Measurements from ENCODE around the gene OR1S2.

DNA sequence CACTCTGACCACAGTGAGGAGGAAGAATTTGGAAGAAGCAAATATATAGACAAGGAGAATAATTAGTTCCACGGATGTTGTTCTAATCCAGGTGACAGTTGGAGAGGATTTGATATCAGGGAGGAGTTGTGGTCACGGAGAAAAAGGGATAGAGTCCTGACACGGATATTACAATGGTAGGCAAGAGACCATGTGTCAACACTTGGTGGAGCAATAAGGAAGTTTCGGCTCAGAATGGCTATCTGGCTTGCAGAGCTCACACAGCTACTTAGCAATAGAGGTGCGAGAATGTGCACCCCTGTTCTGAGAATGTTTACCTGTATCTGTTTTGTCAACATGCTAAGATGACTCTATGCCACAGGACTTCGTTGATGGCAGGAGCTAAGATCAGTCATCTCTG, 25.5 kb downstream of the OR1S2 start:
- TF ChIP-seq, protein P1, sequence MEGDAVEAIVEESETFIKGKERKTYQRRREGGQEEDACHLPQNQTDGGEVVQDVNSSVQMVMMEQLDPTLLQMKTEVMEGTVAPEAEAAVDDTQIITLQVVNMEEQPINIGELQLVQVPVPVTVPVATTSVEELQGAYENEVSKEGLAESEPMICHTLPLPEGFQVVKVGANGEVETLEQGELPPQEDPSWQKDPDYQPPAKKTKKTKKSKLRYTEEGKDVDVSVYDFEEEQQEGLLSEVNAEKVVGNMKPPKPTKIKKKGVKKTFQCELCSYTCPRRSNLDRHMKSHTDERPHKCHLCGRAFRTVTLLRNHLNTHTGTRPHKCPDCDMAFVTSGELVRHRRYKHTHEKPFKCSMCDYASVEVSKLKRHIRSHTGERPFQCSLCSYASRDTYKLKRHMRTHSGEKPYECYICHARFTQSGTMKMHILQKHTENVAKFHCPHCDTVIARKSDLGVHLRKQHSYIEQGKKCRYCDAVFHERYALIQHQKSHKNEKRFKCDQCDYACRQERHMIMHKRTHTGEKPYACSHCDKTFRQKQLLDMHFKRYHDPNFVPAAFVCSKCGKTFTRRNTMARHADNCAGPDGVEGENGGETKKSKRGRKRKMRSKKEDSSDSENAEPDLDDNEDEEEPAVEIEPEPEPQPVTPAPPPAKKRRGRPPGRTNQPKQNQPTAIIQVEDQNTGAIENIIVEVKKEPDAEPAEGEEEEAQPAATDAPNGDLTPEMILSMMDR (IDR thresholded peaks at IDR 0.05; ENCODE audit: borderline replicate concordance, extremely low read depth, low read length, poor library complexity, severe bottlenecking) = no peak
- no peak for TF ChIP-seq EZH2 (IDR thresholded peaks at IDR 0.05; ENCODE audit: borderline replicate concordance, low read depth, low read length, severe bottlenecking)

All from DND-41 (cell line).